Middle frontal gyrus (tissue), 1 donor: Measurements from ENCODE around the gene CCNF.

Experiments used
- DNase-seq: peaks from one replicate; pipeline ENCODE4 v3.0.0-alpha.2; 2015; ENCODE audit warnings: low spot score; ENCODE audit errors: extremely low spot score

The CCNF gene

GRCh38 chr16:2456551-2457153, 27.4 kb downstream of the CCNF start:
- no peak for DNase-seq

GRCh38 chr16:2457267-2457666, 28.0 kb downstream of the CCNF start:
- no peak for DNase-seq

- no peak for DNase-seq
Measured at GRCh38 chr16:2457946-2458345, 28.7 kb downstream of the CCNF start.

- no peak for DNase-seq
Measured at GRCh38 chr16:2458887-2459646, 29.8 kb downstream of the CCNF start.

GRCh38 chr16:2459647-2460390, 30.6 kb downstream of the CCNF start, which contains the start of gene TEDC2:
Gene TEDC2 (plus strand): TSS chr16:2460109. CDS start chr16:2460145, 36 bp downstream.
- DNase-seq, result peak; percentile 89

- DNase-seq, result no peak
Measured at GRCh38 chr16:2460391-2460713, 31.1 kb downstream of the CCNF start.

- DNase-seq, result no peak
Measured at GRCh38 chr16:2460916-2461315, 31.7 kb downstream of the CCNF start.

- no peak for DNase-seq
Measured at GRCh38 chr16:2462031-2462866, 33.0 kb downstream of the CCNF start.

- no peak for DNase-seq
Measured at GRCh38 chr16:2464333-2464732, 35.1 kb downstream of the CCNF start.

GRCh38 chr16:2465653-2466415, 36.6 kb downstream of the CCNF start:
- DNase-seq, result no peak

GRCh38 chr16:2466667-2467527, 37.6 kb downstream of the CCNF start:
- DNase-seq, result no peak

- peak; percentile 39 for DNase-seq
Measured at GRCh38 chr16:2467528-2468232, 38.4 kb downstream of the CCNF start.

GRCh38 chr16:2468233-2468724, 39.0 kb downstream of the CCNF start:
- DNase-seq, result no peak

- no peak for DNase-seq
Measured at GRCh38 chr16:2468725-2469398, 39.6 kb downstream of the CCNF start.

- no peak for DNase-seq
Measured at GRCh38 chr16:2469399-2470233, 40.4 kb downstream of the CCNF start.

- no peak for DNase-seq
Measured at GRCh38 chr16:2470234-2470601, 41.0 kb downstream of the CCNF start.

- no peak for DNase-seq
Measured at GRCh38 chr16:2470603-2471015, 41.4 kb downstream of the CCNF start.
